HCT116 (cell line): ENCODE measurements around the gene ZNF787. TPM values are rescaled to one million over a fixed set of nuclear protein-coding genes. Genes with fewer than 3 reads are reported as not detected.

ENCODE experiments used
- ATAC-seq: fragments of 200-7000 bp; cut with Tn5 transposase; 2 replicates; pipeline ENCODE4 v1.9.1; 2020; ENCODE audit warnings: mild to moderate bottlenecking, moderate library complexity
- BruUV-seq: library from RNA; stranded (reverse); fragments of 400-500 nt; replicated peaks from 2 replicates; lab custom pipeline; 2021; lab: Mats Ljungman, UMichigan
- CTCF ChIA-PET: fragments of 300-600 bp; sonication (Branson Sonifier 250); formaldehyde crosslinking; loops from one replicate; lab custom pipeline; 2021; ENCODE audit warnings: antibody characterized with exemption; lab: Charles Lee
- POLR2A ChIA-PET: fragments of 300-600, 350-600 bp; sonication (Branson Sonifier 250); formaldehyde crosslinking; loops from one replicate; lab custom pipeline; 2021; ENCODE audit warnings: antibody characterized with exemption; lab: Charles Lee
- RAD21 ChIA-PET, 2 experiments: fragments of 300-600 bp; sonication (Branson Sonifier 250); formaldehyde crosslinking; loops; one replicate each; lab custom pipeline; 2023; ENCODE audit warnings: low total read pairs in 2 of 2; ENCODE audit not compliant: uncharacterized antibody in 2 of 2, unreplicated experiment in 2 of 2, low non-redundant PET in 1 of 2; lab: Charles Lee
- DNase-seq: peaks from one replicate; pipeline ENCODE4 v3.0.0-alpha.2; 2010; ENCODE audit warnings: low read depth, low spot score
- H2AFZ ChIP-seq: fragments of 200-600 bp; shearing (Covaris generic), sonication (generic); 2 replicates; pipeline ENCODE4 v1.6.1; 2017; ENCODE audit warnings: low read depth, mixed run types, mixed read lengths, antibody characterized with exemption, low read length; ENCODE audit not compliant: poor library complexity, severe bottlenecking
- H3K27ac ChIP-seq: 2 replicates; pipeline ENCODE4 v1.5.1; 2012; ENCODE audit warnings: low read depth, low read length
- H3K27me3 ChIP-seq: fragments of 200-600 bp; sonication (generic); 2 replicates; pipeline ENCODE4 v1.6.1; 2016; ENCODE audit warnings: mixed run types, low read length, mixed read lengths; ENCODE audit not compliant: insufficient read depth
- H3K36me3 ChIP-seq, 2 experiments: fragments of 200-500 bp in 1 of 2; fragments of 200-600 bp in 1 of 2; sonication (Bioruptor generic) in 1 of 2; sonication (generic) in 1 of 2; 2 replicates each; pipeline versions ENCODE4 v1.5.1 to v1.6.1; 2014 to 2016; ENCODE audit warnings: low read length in 2 of 2, inconsistent platforms in 1 of 2, mixed read lengths in 1 of 2, mixed run types in 1 of 2; ENCODE audit not compliant: insufficient read depth in 2 of 2, control insufficient read depth in 1 of 2
- H3K4me1 ChIP-seq, 2 experiments: fragments of 200-600 bp in 1 of 2; sonication (generic) in 1 of 2; 2 replicates each; pipeline versions ENCODE4 v1.5.1 to v1.6.1; 2012 to 2017; ENCODE audit warnings: low read length in 2 of 2, inconsistent platforms in 1 of 2, mild to moderate bottlenecking in 1 of 2, mixed read lengths in 1 of 2, mixed run types in 1 of 2, moderate library complexity in 1 of 2; ENCODE audit not compliant: insufficient read depth in 2 of 2, control insufficient read depth in 1 of 2
- H3K4me2 ChIP-seq: fragments of 200-600 bp; sonication (generic); 2 replicates; pipeline ENCODE4 v1.6.1; 2017; ENCODE audit warnings: mixed run types, low read length, mixed read lengths
- H3K4me3 ChIP-seq, 2 experiments: fragments of 200-600 bp in 1 of 2; sonication (generic) in 1 of 2; replicated peaks in 1 of 2; 2 replicates each; pipeline ENCODE4 v1.5.1; 2011 to 2016; ENCODE audit warnings: low read length in 2 of 2, control low read depth in 1 of 2, low read depth in 1 of 2, mild to moderate bottlenecking in 1 of 2, mixed read lengths in 1 of 2, mixed run types in 1 of 2
- H3K79me2 ChIP-seq: fragments of 200-600 bp; sonication (generic); 2 replicates; pipeline ENCODE4 v1.6.1; 2017; ENCODE audit warnings: mild to moderate bottlenecking, mixed run types, low read length, moderate library complexity, mixed read lengths; ENCODE audit not compliant: insufficient read depth
- H3K9ac ChIP-seq: fragments of 200-600 bp; sonication (generic); 2 replicates; pipeline ENCODE4 v1.6.1; 2016; ENCODE audit warnings: low read length, mixed read lengths
- H3K9me2 ChIP-seq: fragments of 200-600 bp; sonication (generic), shearing (Covaris generic); 2 replicates; pipeline ENCODE4 v1.6.1; 2017; ENCODE audit warnings: mixed run types, mild to moderate bottlenecking, moderate library complexity; ENCODE audit not compliant: insufficient read depth
- H3K9me3 ChIP-seq, 2 experiments: fragments of 200-500 bp in 1 of 2; fragments of 200-600 bp in 1 of 2; sonication (Bioruptor generic) in 1 of 2; sonication (generic) in 1 of 2; 2 replicates each; pipeline ENCODE4 v1.6.1; 2014 to 2017; ENCODE audit warnings: low read length in 2 of 2, mixed read lengths in 2 of 2, inconsistent platforms in 1 of 2, low read depth in 1 of 2, mild to moderate bottlenecking in 1 of 2, mixed run types in 1 of 2, moderate library complexity in 1 of 2; ENCODE audit not compliant: control insufficient read depth in 1 of 2, insufficient read depth in 1 of 2
- H4K20me1 ChIP-seq: fragments of 200-600 bp; sonication (generic), shearing (Covaris generic); 2 replicates; pipeline ENCODE4 v1.6.1; 2017; ENCODE audit warnings: mixed run types, mild to moderate bottlenecking, moderate library complexity; ENCODE audit not compliant: insufficient read depth
- CEBPB ChIP-seq: IDR thresholded peaks from 2 replicates; pipeline ENCODE4 v1.6.1; 2012; ENCODE audit warnings: low read depth
- CTCF ChIP-seq, 3 experiments: fragments of 200-600 bp in 1 of 3; sonication (generic) in 1 of 3; IDR thresholded peaks in 2 of 3; conservative IDR thresholded peaks in 1 of 3; 2 replicates each; pipeline ENCODE4 v1.5.1; 2012 to 2017; ENCODE audit warnings: low read depth in 2 of 3, low read length in 2 of 3, antibody characterized with exemption in 1 of 3, borderline replicate concordance in 1 of 3, control low read depth in 1 of 3, mild to moderate bottlenecking in 1 of 3, mixed read lengths in 1 of 3, mixed run types in 1 of 3, moderate library complexity in 1 of 3; ENCODE audit not compliant: insufficient read depth in 1 of 3
- EGR1 ChIP-seq: IDR thresholded peaks from 2 replicates; pipeline ENCODE4 v1.6.1; 2012; ENCODE audit warnings: low read depth
- EZH2 ChIP-seq: fragments of 200-600 bp; sonication (generic); IDR thresholded peaks from 2 replicates; pipeline ENCODE4 v1.6.1; 2017; ENCODE audit warnings: antibody characterized with exemption, mixed run types
- EZH2phosphoT487 ChIP-seq: fragments of 200-600 bp; IDR thresholded peaks from 2 replicates; pipeline ENCODE4 v1.6.1; 2018; ENCODE audit warnings: antibody characterized with exemption, borderline replicate concordance
- FOSL1 ChIP-seq: IDR thresholded peaks from 2 replicates; pipeline ENCODE4 v1.6.1; 2012; ENCODE audit warnings: low read depth
- MAX ChIP-seq: IDR thresholded peaks from 2 replicates; pipeline ENCODE4 v1.6.1; 2012
- POLR2AphosphoS5 ChIP-seq: IDR thresholded peaks from 2 replicates; pipeline ENCODE4 v1.6.1; 2011; ENCODE audit warnings: mild to moderate bottlenecking, low read depth, low read length, moderate library complexity
- ZBTB33 ChIP-seq: IDR thresholded peaks from 2 replicates; pipeline ENCODE4 v1.6.1; 2011; ENCODE audit warnings: mild to moderate bottlenecking, low read length, moderate library complexity; ENCODE audit not compliant: insufficient replicate concordance; ENCODE audit errors: extremely low read depth
- ZFX ChIP-seq: fragments of 450-650 bp; IDR thresholded peaks from 2 replicates; pipeline ENCODE4 v1.6.1; 2017
- intact Hi-C: fragments of 100-400 bp; cut with micrococcal nuclease; formaldehyde crosslinking; loops from 2 replicates; pipeline ENCODE4 v1.10.0; 2022
- total RNA-seq: library from RNA; stranded (reverse); gene quantifications from one replicate; pipeline ENCODE4 v1.2.1, GENCODE V29; 2021; ENCODE audit not compliant: unreplicated experiment
- TF ChIP-seq, protein P1 (sequence below): IDR thresholded peaks from 2 replicates; pipeline ENCODE4 v1.6.1; 2012; ENCODE audit warnings: low read depth

The ZNF787 gene
- total RNA-seq, 1 experiment from 2014 or later = 40.3 TPM

GRCh38 chr19:56137405-56137804 is 16.3 kb upstream of the ZNF787 start:
- Histone ChIP-seq H3K27me3 (no peaks in the 10 kb centered on the region), H3K4me2 (no peak overlapping the region), H3K9me3 (no peaks in the 10 kb centered on the region), H3K36me3 (no peaks in the 10 kb centered on the region), H3K79me2 (no peaks in the 10 kb centered on the region), H3K9ac (no peak overlapping the region), H2AFZ (no peak overlapping the region), H3K4me3 (no peak overlapping the region), H3K27ac (no peak overlapping the region), H3K9me2 (no peaks in the 10 kb centered on the region), H3K4me1 (peaks cover 9 to 20% of the 10 kb centered on the region in 2 experiments), H4K20me1 (no peaks in the 10 kb centered on the region)
- DNase-seq = no peak
- BruUV-seq = no TSS peak
- RAD21 ChIA-PET = no interaction called here
- intact Hi-C loops = no loop called here
- POLR2A ChIA-PET = no interaction called here
- no peak for ATAC-seq
- CTCF ChIA-PET = no interaction called here
- TF ChIP-seq CEBPB (no peak), ZFX (no peak), FOSL1 (no peak), MAX (no peak), EGR1 (no peak), POLR2AphosphoS5 (no peak)

DNA sequence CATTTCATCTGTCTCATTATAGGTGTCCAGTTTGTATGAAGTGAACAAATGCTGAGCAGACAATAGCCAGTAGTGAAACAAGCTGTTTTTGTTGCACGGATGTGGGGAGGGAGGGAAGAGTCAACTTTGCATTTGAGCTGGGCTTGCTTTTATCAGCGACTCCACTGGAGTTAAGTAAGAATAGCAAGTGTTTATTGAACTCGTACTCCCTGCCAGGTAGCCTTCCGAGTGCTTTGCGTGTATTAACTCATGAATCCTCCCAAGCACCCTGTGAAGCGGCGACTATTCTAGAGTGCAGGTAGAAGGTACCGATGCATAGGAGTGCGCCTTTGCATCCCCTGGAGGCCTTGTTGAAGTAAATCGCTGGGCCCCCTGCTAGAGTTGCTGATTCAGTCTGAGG is 15.3 kb upstream of the ZNF787 start:
- RAD21 ChIA-PET = no interaction called here
- H3K27ac ChIP-seq = no peak overlapping the region
- H3K9me3 ChIP-seq = no peaks in the 10 kb centered on the region
- BruUV-seq = no TSS peak
- no peaks in the 10 kb centered on the region for H3K79me2 ChIP-seq
- H2AFZ ChIP-seq = no peak overlapping the region
- H4K20me1 ChIP-seq = no peaks in the 10 kb centered on the region
- no peaks in the 10 kb centered on the region for H3K9me2 ChIP-seq
- H3K9ac ChIP-seq = no peak overlapping the region
- TF ChIP-seq EZH2phosphoT487 = no peak
- TF ChIP-seq ZBTB33 = no peak
- TF ChIP-seq EGR1 = no peak
- TF ChIP-seq EZH2 = no peak
- no peak for TF ChIP-seq POLR2AphosphoS5
- no peak for TF ChIP-seq CEBPB
- no peak for TF ChIP-seq CTCF (IDR thresholded peaks at IDR 0.05 in 2 of 3, conservative IDR thresholded peaks at IDR 0.05 in 1 of 3; ENCODE audit: borderline replicate concordance in 1 of 3, insufficient read depth in 1 of 3, low read depth in 2 of 3, low read length in 2 of 3)
- TF ChIP-seq, protein P1, sequence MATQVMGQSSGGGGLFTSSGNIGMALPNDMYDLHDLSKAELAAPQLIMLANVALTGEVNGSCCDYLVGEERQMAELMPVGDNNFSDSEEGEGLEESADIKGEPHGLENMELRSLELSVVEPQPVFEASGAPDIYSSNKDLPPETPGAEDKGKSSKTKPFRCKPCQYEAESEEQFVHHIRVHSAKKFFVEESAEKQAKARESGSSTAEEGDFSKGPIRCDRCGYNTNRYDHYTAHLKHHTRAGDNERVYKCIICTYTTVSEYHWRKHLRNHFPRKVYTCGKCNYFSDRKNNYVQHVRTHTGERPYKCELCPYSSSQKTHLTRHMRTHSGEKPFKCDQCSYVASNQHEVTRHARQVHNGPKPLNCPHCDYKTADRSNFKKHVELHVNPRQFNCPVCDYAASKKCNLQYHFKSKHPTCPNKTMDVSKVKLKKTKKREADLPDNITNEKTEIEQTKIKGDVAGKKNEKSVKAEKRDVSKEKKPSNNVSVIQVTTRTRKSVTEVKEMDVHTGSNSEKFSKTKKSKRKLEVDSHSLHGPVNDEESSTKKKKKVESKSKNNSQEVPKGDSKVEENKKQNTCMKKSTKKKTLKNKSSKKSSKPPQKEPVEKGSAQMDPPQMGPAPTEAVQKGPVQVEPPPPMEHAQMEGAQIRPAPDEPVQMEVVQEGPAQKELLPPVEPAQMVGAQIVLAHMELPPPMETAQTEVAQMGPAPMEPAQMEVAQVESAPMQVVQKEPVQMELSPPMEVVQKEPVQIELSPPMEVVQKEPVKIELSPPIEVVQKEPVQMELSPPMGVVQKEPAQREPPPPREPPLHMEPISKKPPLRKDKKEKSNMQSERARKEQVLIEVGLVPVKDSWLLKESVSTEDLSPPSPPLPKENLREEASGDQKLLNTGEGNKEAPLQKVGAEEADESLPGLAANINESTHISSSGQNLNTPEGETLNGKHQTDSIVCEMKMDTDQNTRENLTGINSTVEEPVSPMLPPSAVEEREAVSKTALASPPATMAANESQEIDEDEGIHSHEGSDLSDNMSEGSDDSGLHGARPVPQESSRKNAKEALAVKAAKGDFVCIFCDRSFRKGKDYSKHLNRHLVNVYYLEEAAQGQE = no peak
- H3K4me2 ChIP-seq = no peak overlapping the region
- no peak for ATAC-seq
- peaks cover 9 to 16% of the 10 kb centered on the region in 2 experiments for H3K4me1 ChIP-seq
- CTCF ChIA-PET = no interaction called here
- no peaks in the 10 kb centered on the region for H3K27me3 ChIP-seq
- POLR2A ChIA-PET = no interaction called here
- intact Hi-C loops = no loop called here
- no peak overlapping the region for H3K4me3 ChIP-seq
- no peaks in the 10 kb centered on the region for H3K36me3 ChIP-seq
- DNase-seq = no peak
